Spleen (tissue), 11 donors: ENCODE data around the gene UBE2QL1. TPM values are rescaled to one million over a fixed set of nuclear protein-coding genes. Genes with fewer than 3 reads are reported as not detected.

Source experiments
- DNase-seq: peaks from one replicate; pipeline ENCODE4 v3.0.0-alpha.2; 2020
- H3K27ac ChIP-seq, 8 donors: fragments of 200-600 bp; sonication (generic) in 7 of 8; 1 replicate in 4 of 8; 2 replicates in 4 of 8; pipeline versions ENCODE4 v1.5.0 to v1.8.0; 2016 to 2021; ENCODE audit warnings: inconsistent platforms in 4 of 8, mild to moderate bottlenecking in 4 of 8, moderate library complexity in 1 of 8
- H3K27me3 ChIP-seq, 7 donors: fragments of 200-600 bp; sonication (generic) in 6 of 7; replicated peaks in 1 of 7; 1 replicate in 4 of 7; 2 replicates in 3 of 7; pipeline versions ENCODE4 v1.5.0 to v1.8.0; 2016 to 2021; ENCODE audit warnings: inconsistent platforms in 3 of 7, mild to moderate bottlenecking in 1 of 7
- H3K36me3 ChIP-seq, 6 donors: fragments of 200-600 bp; sonication (generic) in 5 of 6; 1 replicate in 4 of 6; 2 replicates in 2 of 6; pipeline versions ENCODE4 v1.5.0 to v1.8.0; 2016 to 2021; ENCODE audit warnings: inconsistent platforms in 2 of 6
- H3K4me1 ChIP-seq, 6 donors: fragments of 200-600 bp; sonication (generic) in 5 of 6; 1 replicate in 3 of 6; 2 replicates in 3 of 6; pipeline versions ENCODE4 v1.5.0 to v1.8.0; 2016 to 2021; ENCODE audit warnings: inconsistent platforms in 3 of 6
- H3K4me3 ChIP-seq, 8 donors: fragments of 200-600 bp; sonication (generic) in 7 of 8; 1 replicate in 4 of 8; 2 replicates in 4 of 8; pipeline versions ENCODE4 v1.5.0 to v1.8.0; 2016 to 2021; ENCODE audit warnings: inconsistent platforms in 4 of 8, mild to moderate bottlenecking in 4 of 8, moderate library complexity in 2 of 8
- H3K9me3 ChIP-seq, 8 donors: fragments of 200-600 bp; sonication (generic) in 7 of 8; 1 replicate in 4 of 8; 2 replicates in 4 of 8; pipeline versions ENCODE4 v1.5.0 to v1.8.0; 2016 to 2021; ENCODE audit warnings: inconsistent platforms in 4 of 8
- POLR2A ChIP-seq, 3 donors: fragments of 450-650 bp; IDR thresholded peaks; one replicate each; pipeline ENCODE4 v1.5.1; 2017; ENCODE audit warnings: antibody characterized with exemption in 3 of 3, mild to moderate bottlenecking in 1 of 3
- POLR2AphosphoS5 ChIP-seq, 3 donors: sonication (generic); formaldehyde crosslinking; IDR thresholded peaks; one replicate each; pipeline ENCODE4 v1.5.1; 2017; ENCODE audit warnings: antibody characterized with exemption in 3 of 3
- WGBS, 5 donors: extraction: QIAGEN DNeasy Blood & Tissue Kit in 3 of 5; methylation state at CpG; one replicate each; pipeline versions ENCODE4 v1.1.5 to v1.1.7; 2013 to 2018; 5-methylcytosine and 5-hydroxymethylcytosine counted together
- intact Hi-C: fragments of 100-400 bp; cut with DNase I; formaldehyde crosslinking; loops from one replicate; pipeline ENCODE4 v1.15.0; 2023; ENCODE audit warnings: low total_unique reads
- polyA plus RNA-seq, 3 donors: library from polyadenylated mRNA; stranded (reverse); fragments of 200-250 nt; gene quantifications; one replicate each; pipeline ENCODE4 v1.2.1, GENCODE V29; 2013
- total RNA-seq, 7 donors: library from RNA; depleted of rRNA in 3 of 7; stranded (reverse); fragments of >200 nt in 3 of 7; fragmentation: NEBNext Ultra II Directional in 4 of 7; extraction: Animal tissue kit (Norgen Biotek cat#: 25700) in 4 of 7; gene quantifications; one replicate each; pipeline versions ENCODE4 v1.1.0 to v1.2.1, GENCODE V29; 2016 to 2021
- TF ChIP-seq, protein P1 (sequence below), 11 experiments: fragments of 200-600 bp in 7 of 11; fragments of 450-650 bp in 4 of 11; sonication (generic) in 4 of 11; IDR thresholded peaks in 8 of 11; conservative IDR thresholded peaks in 3 of 11; 1 replicate in 7 of 11; 2 replicates in 4 of 11; pipeline versions ENCODE4 v1.4.0 to v1.8.0; 2016 to 2021; ENCODE audit warnings: antibody characterized with exemption in 11 of 11, inconsistent platforms in 4 of 11, mild to moderate bottlenecking in 1 of 11
- donor health status: healthy with polysubstance abuse.
- donor health status: DM: no; HTN: no; CAD: no; lungs with moderate emphysema.
- donor health status: DM: no; HTN: no; CAD: no.
- donor health status: Bipolar disorder and iron deficiency.
- donor health status: healthy.
- donor health status: DM: no; HTN: no; CAD: no.
- donor health status: DM: yes; HTN: yes; CAD: no.

The UBE2QL1 gene
- total and polyA plus RNA-seq, 10 donors, result 0.03 to 0.77 (median 0.20) TPM; not detected in 1

DNA sequence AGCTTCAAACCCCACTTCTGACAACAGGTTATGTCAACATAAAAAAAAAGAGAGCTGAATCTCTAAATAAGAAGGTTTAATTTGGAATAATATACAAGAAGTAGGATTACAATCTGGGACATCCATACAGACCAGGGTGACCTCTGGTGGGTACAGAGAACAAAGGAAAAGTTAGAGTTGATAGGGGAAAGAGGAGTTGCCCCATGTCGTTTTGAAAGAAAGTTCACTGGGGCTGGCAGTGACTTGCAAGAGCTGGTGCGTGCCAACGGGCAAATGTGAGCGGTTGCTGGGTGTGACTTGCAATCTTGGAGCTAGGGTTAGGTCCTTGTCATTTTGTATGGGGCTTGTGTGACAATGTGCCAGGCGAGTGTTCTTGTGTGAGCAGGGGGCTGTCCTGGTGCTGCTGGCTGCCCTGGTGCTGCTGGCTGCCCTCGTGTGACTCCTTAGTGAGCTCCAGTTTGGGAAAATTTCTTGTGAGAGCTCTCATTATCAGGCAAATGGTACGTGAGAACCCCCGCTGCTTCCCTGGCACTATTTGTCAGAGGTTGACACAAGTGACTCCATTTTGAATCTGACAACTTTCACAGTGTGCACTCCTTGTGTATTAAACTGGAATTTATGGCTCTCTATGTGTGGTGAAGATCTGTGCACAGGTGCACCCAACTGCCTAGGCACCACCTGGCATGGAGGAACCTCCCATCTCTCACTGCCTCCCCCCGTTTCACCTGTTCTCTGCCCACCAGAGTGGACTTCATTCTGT lies 69.8 kb downstream of the UBE2QL1 start:
- H3K4me1 ChIP-seq, result no peaks in the 10 kb centered on the region
- peaks cover 0 to 28% (median 0%) of the 10 kb centered on the region in 7 donors for H3K27me3 ChIP-seq
- TF ChIP-seq POLR2AphosphoS5 (IDR thresholded peaks at IDR 0.05), result no peak
- TF ChIP-seq POLR2A (IDR thresholded peaks at IDR 0.05), result no peak
- TF ChIP-seq, protein P1, sequence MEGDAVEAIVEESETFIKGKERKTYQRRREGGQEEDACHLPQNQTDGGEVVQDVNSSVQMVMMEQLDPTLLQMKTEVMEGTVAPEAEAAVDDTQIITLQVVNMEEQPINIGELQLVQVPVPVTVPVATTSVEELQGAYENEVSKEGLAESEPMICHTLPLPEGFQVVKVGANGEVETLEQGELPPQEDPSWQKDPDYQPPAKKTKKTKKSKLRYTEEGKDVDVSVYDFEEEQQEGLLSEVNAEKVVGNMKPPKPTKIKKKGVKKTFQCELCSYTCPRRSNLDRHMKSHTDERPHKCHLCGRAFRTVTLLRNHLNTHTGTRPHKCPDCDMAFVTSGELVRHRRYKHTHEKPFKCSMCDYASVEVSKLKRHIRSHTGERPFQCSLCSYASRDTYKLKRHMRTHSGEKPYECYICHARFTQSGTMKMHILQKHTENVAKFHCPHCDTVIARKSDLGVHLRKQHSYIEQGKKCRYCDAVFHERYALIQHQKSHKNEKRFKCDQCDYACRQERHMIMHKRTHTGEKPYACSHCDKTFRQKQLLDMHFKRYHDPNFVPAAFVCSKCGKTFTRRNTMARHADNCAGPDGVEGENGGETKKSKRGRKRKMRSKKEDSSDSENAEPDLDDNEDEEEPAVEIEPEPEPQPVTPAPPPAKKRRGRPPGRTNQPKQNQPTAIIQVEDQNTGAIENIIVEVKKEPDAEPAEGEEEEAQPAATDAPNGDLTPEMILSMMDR (IDR thresholded peaks at IDR 0.05 in 8 of 11, conservative IDR thresholded peaks at IDR 0.05 in 3 of 11), result no peak
- WGBS, 5 donors, result 67 to 82% (median 74%) methylated on average over 9 of the region's 9 CpGs
- H3K4me3 ChIP-seq, result no peak overlapping the region
- DNase-seq, result no peak
- no peaks in the 10 kb centered on the region for H3K36me3 ChIP-seq
- H3K27ac ChIP-seq, result no peak overlapping the region
- intact Hi-C loops, result no loop called here
- no peaks in the 10 kb centered on the region for H3K9me3 ChIP-seq

DNA sequence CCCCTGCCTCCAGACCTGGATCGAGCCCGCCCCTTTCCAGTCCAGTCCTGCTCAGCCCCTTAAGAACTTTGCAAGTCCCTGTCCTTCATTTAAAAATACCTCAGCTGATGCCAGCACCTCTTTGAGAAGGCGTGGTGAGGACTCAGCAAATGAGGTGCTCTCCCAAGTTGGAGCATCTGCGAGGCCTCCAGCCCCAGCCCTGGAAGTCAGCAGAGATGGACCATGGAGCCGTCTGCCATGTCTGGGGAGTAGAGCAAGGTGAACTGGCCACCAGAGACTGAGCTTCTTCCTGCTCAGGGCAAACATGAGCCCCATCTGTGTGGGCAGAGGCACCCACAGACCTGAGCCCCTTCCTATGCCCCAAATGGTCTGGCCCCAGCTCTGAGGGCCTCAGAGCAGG lies 71.5 kb downstream of the UBE2QL1 start:
- TF ChIP-seq, protein P1 (IDR thresholded peaks at IDR 0.05 in 8 of 11, conservative IDR thresholded peaks at IDR 0.05 in 3 of 11), result no peak
- TF ChIP-seq POLR2AphosphoS5 (IDR thresholded peaks at IDR 0.05) (no peak), POLR2A (IDR thresholded peaks at IDR 0.05) (no peak)
- intact Hi-C loops, result no loop called here
- H3K36me3 ChIP-seq, result no peaks in the 10 kb centered on the region
- 66 to 93% (median 82%) methylated on average over 4 to 5 of the region's 5 CpGs for WGBS, 5 donors
- no peaks in the 10 kb centered on the region for H3K4me1 ChIP-seq
- no peaks in the 10 kb centered on the region for H3K9me3 ChIP-seq
- no peak overlapping the region for H3K27ac ChIP-seq
- peaks cover 0 to 31% (median 0%) of the 10 kb centered on the region in 7 donors for H3K27me3 ChIP-seq
- H3K4me3 ChIP-seq, result no peak overlapping the region
- no peak for DNase-seq

DNA sequence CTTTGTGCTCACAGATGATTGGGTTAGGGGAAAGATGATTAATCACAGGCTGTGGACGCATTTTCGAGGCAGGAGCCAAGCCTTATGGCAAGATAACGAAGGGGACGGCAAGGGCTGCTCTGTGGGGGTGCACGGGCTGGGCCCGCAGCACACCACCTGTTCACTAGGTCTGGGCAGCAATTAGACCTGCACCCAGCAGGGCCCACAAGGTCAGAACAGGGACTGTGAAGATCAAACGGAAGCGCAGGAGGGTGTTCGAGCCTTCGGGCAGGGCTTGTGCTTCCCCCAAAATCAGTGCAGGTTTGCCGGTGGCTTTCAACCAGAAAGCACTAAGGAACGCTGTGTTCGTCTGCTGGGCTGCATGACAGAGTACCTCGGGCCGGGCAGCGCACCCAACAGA lies 73.7 kb downstream of the UBE2QL1 start:
- Histone ChIP-seq H3K4me3 (no peak overlapping the region), H3K27me3 (peaks cover 0 to 31% (median 0%) of the 10 kb centered on the region in 7 donors), H3K4me1 (no peaks in the 10 kb centered on the region), H3K36me3 (no peaks in the 10 kb centered on the region), H3K9me3 (no peaks in the 10 kb centered on the region), H3K27ac (no peak overlapping the region)
- WGBS, 5 donors, result 86 to 94% (median 92%) methylated on average over 15 to 16 of the region's 16 CpGs
- DNase-seq, result no peak
- intact Hi-C loops, result no loop called here
- TF ChIP-seq, protein P1 (IDR thresholded peaks at IDR 0.05 in 8 of 11, conservative IDR thresholded peaks at IDR 0.05 in 3 of 11), result no peak
- TF ChIP-seq POLR2A (IDR thresholded peaks at IDR 0.05) (no peak), POLR2AphosphoS5 (IDR thresholded peaks at IDR 0.05) (no peak)

DNA sequence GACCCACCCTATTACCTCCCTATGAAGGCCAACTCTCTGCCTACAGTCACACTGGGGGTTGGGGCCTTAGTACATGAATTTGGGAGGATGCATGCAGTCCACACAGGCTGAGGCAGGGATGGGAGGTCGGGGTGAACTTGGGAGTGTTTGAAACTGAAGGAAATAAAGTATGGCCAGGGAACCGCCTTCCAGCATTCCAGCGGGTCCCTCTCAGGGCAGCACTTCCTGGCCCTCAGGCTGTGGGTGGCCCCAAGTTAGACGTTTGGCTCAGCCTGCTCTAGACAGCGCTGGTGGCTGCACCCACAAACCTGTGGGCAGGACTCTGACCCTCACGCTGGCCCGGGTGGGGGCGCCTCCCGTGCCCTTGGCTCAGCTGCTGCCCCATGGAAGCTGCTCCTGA lies 74.3 kb downstream of the UBE2QL1 start:
- H3K9me3 ChIP-seq, result no peaks in the 10 kb centered on the region
- no peak for DNase-seq
- H3K4me3 ChIP-seq, result no peak overlapping the region
- H3K36me3 ChIP-seq, result no peaks in the 10 kb centered on the region
- no peak overlapping the region for H3K27ac ChIP-seq
- TF ChIP-seq, protein P1 (IDR thresholded peaks at IDR 0.05 in 8 of 11, conservative IDR thresholded peaks at IDR 0.05 in 3 of 11), result no peak
- TF ChIP-seq POLR2A (IDR thresholded peaks at IDR 0.05) (no peak), POLR2AphosphoS5 (IDR thresholded peaks at IDR 0.05) (no peak)
- H3K4me1 ChIP-seq, result no peaks in the 10 kb centered on the region
- peaks cover 0 to 31% (median 0%) of the 10 kb centered on the region in 7 donors for H3K27me3 ChIP-seq
- WGBS, 5 donors, result 34 to 77% (median 73%) methylated on average over 2 to 9 of the region's 9 CpGs
- intact Hi-C loops, result no loop called here
